HUDEP-2 (cell line): ENCODE results near the gene OR2W1.

Experiments
- DNase-seq, 76 experiments: peaks; one replicate each; lab custom pipeline; 2025; ENCODE audit not compliant: unreplicated experiment in 76 of 76; lab: John Stamatoyannopoulos, UW

The OR2W1 gene

GRCh38 chr6:29045075-29045474 is at the start of gene OR2W1:
TSS of gene OR2W1 (minus strand) at chr6:29045175. CDS start at chr6:29045175, 0 bp downstream.
- DNase-seq: no peak

GRCh38 chr6:29092957-29093356 is 48.0 kb upstream of the OR2W1 start:
- DNase-seq: no peak

GRCh38 chr6:29087213-29087612 is 42.2 kb upstream of the OR2W1 start, which contains the start of gene OR2B3:
TSS of gene OR2B3 (minus strand) at chr6:29087313. CDS start at chr6:29087248, 65 bp downstream.
- DNase-seq: no peak

- DNase-seq: no peak
Observed at GRCh38 chr6:29082457-29082856, 37.5 kb upstream of the OR2W1 start.

DNA sequence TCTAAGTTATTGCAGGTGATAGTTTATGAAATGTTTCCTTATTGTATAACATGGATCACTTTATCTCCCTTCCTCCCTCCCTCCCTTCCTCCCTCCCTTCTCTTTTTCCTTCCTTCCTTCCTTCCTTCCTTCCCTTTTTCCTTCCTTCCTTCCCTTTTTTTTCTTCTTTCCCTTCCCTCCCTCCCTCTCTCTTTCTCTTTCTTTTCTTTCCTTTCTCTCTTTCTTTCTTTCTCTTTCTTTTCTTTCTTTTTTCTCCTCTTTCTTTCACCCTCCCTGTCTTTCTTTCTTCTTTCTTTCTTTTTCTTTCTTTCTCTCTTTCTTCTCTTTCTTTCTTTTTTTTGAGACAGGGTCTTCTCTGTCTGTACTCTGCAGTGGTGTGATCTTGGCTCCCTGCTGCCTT is 36.3 kb upstream of the OR2W1 start:
- no peak for DNase-seq

DNA sequence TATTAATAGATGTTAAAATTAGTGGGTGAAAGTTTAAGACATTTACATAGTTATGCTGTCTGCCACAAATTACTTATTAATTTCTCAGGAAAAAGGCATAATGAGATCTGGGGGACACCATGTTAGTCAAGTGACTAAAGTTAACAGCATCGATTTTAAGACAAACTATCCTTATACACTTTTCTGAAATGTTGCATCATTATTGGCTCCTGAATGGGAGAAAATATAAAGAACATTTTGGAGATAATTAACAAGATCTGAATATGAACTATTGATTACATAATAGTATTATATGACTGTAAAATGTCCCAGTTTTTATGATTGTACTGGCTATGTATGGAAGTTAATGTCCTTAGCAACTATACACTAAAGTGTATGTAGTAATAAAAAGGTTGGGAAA is 34.2 kb upstream of the OR2W1 start:
- no peak for DNase-seq

GRCh38 chr6:29071831-29072723 is 27.1 kb upstream of the OR2W1 start:
- peak in 46 of 76 experiments; percentile 3 to 76 (median 37) for DNase-seq

- DNase-seq: no peak
Observed at GRCh38 chr6:29051680-29052079, 6.7 kb upstream of the OR2W1 start.

DNA sequence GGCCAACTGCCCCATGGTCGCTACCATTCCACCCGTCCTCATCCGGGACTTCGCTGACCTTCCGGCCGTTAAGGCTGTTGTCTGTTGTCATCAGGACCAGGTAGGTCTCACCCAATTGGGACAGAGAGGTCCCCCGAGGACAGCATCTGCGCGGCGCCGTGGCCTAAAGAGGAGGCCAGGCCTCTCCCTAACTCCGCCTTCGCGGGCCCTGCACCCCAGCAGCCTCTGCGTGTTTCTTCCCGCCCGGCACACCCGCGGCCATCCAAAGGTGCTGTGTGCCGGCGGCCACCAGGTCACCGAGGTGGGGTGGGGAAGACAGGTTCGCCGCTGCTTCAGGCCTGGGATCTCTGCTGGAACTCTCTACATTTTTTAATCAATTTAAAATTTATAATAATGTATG is 9.0 kb downstream of the OR2W1 start:
- DNase-seq: no peak

DNA sequence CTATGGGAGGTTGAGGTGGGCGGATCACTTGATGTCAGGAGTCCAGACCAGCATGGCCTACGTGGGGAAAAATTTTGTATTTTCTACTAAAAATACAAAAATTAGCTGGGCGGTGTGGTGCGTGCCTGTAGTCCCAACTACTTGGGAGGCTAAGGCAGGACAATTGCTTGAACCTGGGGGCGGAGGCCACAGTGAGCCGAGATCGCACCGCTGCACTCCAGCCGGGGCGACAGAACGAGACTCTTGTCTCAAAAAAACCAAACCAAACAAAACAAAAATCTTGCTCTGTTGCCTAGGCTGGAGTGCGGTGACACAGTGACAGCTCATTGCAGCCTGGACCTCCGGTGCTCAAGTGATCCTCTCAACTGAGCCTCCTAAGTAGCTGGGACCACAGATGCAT is 16.2 kb downstream of the OR2W1 start:
- no peak for DNase-seq

DNA sequence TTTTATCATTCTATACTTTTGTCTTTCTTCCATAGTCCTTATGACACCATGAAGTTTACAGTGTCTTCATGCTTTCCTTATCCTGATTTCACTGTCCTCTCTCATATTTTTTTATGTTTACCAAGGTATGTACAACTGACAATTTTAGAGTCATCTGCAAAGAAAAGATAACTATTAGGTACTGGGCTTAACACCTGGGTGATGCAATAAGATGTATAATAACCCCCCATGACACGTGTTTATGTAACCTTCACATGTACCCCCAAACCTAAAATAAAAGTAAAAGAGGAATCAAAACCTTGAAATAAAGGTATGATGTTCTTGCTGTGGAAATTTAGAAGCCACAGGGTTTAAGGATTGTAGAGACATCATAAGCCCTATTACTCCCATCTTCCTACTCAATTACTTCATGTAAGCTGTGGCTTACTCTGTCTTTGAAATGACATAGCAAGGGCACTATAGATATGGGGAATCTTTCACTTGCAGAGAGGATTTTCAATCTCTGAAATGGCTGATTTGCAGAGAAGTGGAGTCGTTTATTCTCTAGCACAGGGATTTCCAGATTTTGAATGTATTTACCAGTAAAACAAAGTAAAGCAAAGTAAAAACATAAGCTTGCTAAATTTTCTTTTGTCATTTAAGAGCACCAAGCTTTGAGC is 18.9 kb downstream of the OR2W1 start:
- no peak for DNase-seq

DNA sequence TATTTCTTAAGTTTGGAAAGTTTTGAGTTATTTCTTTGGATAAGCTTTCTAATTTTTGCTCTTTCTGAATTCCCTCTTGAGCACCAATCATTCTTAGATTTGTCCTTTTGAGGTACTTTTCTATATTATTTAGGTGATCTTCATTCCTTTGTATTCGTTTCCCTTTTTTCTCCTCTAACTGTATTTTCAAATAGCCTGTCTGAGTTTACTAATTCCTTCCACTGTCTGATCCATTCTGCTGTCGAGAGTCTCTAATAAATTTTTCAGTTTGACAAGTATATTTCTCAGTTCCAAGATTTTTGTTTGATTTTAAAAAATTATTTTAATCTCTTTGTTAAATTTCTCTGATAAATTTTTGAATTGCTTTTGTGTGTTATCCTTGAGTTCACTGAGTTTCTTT is 23.5 kb downstream of the OR2W1 start:
- no peak for DNase-seq

DNA sequence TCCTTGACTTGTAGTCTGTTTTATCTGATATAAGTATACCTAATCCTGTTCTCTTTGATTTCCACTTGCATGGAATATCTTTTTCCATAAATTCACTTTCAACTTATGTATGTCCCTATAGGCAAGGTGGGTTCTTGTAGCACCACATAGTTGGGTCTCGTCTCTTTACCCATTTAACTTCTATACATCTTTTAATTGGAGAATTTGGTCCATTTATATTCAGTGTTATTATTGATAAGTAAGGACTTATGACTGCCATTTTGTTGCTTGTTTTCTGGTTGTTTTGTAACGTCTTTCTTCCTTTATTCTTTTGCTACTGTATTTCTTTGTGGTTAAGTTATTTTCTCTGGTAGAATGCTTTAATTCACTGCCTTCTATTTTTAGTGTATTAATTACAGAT is 25.3 kb downstream of the OR2W1 start:
- DNase-seq: no peak

DNA sequence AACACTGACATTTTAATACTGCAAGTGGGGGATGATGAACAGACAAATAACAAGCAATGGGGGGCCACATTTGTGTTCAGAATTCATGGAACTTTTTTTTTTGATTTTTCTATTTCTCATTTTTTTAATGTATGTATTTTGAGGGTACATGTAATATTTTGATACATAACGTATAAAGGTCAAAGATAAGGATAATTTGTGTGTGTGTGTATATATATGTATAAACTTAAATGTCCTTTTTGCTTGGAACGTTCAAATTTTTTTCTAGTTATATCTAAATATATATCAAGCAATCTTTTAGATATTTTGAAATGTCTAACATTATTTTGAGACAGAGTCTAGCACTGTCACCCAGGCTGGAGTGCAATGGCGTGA is 27.6 kb downstream of the OR2W1 start:
- DNase-seq: no peak

DNA sequence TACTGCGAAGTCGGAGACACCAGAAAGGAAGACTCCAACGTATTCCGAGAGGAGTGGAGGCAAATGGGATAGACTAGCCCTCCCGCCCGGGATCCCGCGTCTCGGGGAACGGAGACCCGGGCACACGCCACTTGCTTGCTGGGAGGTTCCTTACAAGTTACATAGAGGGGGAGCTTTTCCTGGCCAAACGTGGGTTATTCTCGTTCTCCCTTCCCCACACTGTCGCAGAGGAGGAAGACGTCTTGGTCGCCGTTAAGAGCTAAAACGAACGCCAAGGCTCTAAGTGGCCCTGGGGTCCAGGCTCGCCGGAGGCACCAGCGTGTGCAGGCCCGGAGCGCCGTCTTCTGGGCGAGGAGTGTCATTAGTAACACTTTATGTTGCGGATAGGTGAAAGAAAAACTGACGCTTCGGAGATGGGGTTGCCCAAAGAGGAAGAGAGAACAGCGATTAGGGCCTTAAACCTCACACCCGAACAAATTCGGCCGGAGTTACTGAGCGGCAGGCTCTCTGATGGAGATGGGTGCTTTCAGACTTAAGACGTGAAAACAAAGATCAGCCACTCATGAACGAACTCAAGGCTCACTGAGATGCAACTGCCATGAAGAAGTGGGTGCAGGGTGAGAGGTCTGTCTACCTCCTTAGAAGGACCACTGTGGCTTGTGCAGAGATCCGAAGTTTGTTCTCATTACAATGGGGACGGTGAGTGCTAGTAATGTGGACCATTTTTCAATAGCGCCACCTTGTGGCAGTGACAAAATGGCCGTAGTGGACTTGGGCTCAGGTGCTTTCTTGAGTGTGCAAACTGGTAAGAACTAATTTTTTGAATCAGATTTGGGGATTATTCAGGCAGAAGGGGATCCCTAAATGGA is 28.2 kb downstream of the OR2W1 start:
- DNase-seq: peak in 74 of 76 experiments; percentile 26 to 95 (median 82)

- DNase-seq: no peak
Observed at GRCh38 chr6:29014729-29015608, 30.0 kb downstream of the OR2W1 start.

- peak in 66 of 76 experiments; percentile 17 to 80 (median 51) for DNase-seq
Observed at GRCh38 chr6:29011276-29011734, 33.7 kb downstream of the OR2W1 start.

DNA sequence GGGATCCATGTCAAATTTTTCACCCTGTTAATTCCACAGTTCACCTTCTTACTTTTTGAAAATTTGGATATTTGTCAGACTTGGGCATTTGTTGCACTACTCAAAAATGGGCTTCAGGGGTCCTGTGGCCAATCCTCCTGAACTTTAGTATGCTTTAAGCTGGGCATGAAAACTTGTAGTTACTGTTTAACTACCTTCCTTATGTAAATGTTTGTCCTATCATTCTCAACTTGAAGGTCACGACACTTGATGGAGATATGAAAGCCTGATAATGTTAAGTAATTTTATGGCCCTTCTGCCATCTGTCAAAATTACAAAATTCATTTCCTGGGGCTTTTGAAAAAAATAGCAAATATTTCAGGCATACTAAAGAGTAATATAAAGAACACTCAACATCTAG is 35.6 kb downstream of the OR2W1 start:
- no peak for DNase-seq

- DNase-seq: no peak
Observed at GRCh38 chr6:29008089-29008488, 36.9 kb downstream of the OR2W1 start.
